ENCODE measurements around the gene ADRA2B.

ADRA2B gene

DNA sequence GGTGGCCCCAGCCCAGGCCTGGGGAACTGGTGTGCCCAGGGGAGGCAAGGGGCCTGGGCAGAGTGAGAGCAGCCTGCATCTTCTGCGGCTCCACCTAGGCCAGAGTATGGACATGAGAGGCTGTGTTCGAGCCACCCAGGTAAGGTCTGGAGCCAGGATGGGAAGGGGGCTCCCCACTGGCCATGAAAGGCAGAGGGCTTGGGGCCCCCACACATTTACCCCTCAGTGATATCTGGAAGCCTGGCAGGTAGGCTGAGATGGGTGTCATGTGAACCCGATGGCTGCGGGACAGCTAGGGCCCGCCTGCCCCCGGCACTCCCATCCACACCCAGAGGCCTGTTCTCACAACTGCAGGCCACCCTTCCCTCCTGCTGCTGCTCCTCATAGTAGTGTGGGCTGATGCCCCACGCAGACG is 13.2 kb downstream of the ADRA2B start:
- DNase-seq: no peak

DNA sequence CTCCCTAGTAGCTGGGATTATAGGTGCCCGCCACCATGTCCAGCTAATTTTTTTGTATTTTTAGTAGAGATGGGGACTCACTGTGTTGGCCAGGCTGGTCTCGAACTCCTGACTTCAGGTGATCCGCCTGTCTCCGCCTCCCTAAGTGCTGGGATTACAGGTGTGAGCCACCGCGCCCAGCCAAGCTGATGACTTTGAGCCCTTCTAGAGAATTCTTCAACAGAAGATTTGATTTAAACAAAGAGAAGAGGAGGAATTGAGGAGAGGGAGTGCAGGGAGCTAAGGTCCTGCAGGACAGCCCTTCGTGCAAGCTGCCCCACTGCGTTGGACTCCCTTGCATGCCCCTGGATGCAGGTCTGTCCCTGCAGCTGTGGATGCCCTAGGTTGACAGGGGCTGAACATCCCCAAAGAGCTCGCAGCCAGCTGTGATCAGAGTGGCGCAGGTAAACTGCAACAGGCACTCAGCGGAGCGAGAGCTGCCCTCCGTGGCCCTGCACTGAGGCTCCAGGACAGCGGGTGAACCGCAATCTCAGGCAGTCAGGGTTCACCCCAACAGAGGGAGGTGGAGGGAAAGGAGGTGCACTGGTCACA is 13.7 kb downstream of the ADRA2B start:
- DNase-seq: no peak

DNA sequence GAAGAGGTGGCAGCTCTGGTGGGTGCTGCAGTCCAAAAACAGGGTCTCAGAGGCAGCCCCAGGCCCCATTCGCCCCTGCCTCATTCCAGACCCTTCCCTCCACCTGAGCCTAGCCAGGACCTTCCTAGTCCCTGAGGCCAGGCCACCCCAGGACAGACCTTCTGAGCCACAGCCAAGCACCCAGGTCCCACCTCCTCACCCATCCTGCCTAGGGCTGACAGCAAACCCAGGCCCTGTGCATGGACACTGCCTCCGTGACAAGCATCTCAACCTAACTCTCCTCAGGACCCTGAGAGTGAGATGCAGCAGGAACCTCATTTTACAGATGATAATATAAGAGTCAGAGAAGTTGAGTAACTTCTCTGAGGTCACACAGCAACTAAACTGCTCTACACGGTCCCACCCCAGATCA is 15.5 kb downstream of the ADRA2B start:
- no peak for DNase-seq

DNA sequence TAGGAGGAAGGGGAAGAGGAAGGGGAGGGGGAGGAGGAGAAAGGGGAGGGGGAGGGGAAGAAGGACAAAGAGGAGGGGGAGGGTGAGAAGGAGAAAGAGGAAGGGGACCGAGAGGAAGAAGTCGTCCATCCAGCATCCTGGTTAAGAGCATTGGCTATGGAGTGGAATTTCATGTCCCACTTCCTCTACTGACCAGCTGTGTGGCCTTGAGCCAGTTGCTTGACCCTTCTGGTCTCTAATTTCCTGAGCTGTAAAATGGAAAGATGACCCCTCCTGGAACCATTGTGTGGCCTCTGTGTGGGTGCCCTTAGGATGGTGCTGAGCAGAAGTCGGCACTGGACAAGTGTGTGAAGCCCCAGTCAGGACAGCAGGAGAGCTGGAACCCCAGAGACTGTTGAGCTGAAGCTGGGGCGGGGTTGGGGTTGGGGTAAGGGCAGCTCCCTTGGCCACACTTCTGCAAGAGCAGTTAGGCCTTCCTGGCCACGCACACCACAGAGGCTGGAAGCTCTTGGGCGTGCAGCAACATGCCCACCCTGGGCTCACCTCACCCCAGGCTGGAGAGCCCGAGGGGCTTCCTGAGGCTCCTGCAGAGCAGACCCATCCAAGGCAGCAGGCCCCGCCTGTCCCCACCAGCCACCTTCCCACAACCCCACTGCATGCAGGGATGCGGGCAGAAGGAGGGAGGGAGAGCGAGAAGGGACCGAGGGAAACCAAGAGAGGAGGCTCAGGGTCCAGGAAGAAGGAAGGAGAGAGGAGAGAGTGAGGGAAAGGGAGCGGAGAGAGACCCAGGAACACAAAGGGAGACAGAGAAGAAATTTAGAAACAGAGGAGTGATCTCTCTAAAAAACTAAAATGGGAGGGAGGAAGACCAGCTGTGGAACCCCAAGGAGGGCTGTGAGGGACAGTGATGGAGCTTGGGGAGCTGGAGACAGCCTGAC is 16.2 kb downstream of the ADRA2B start:
- DNase-seq: no peak

DNA sequence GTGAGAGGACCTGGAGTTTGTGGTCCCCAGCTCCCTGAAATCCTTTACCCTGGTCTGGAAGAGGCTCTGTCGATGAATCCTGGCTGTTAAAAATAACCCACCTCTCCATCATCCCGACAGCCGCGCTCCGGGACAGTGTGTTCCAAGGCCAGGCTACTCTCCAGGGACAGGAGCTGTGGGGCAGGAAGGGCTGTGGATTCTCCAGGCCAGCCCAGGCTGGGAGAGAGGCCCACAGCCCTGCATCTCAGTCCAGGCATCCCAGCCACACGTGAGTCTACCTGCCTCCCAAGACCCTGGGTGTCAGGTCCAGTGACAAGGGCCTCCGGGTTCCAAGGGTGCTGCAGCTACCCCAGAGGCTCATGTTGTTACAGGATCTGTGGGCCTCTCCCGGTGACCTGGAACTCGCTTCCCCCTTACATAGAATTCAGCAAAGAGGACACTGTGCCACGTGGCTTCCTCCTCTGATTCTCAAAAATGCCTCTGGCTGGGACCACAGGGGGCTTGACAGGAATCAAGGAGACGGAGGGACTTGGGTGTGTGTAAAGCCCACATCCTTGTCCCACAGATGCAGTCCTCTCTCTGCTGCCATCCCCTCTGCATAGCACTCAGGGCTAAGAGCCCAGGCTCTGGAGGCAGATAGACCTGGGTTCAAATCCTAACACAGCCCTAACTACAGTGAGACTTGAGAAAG is 17.3 kb downstream of the ADRA2B start:
- DNase-seq: no peak

DNA sequence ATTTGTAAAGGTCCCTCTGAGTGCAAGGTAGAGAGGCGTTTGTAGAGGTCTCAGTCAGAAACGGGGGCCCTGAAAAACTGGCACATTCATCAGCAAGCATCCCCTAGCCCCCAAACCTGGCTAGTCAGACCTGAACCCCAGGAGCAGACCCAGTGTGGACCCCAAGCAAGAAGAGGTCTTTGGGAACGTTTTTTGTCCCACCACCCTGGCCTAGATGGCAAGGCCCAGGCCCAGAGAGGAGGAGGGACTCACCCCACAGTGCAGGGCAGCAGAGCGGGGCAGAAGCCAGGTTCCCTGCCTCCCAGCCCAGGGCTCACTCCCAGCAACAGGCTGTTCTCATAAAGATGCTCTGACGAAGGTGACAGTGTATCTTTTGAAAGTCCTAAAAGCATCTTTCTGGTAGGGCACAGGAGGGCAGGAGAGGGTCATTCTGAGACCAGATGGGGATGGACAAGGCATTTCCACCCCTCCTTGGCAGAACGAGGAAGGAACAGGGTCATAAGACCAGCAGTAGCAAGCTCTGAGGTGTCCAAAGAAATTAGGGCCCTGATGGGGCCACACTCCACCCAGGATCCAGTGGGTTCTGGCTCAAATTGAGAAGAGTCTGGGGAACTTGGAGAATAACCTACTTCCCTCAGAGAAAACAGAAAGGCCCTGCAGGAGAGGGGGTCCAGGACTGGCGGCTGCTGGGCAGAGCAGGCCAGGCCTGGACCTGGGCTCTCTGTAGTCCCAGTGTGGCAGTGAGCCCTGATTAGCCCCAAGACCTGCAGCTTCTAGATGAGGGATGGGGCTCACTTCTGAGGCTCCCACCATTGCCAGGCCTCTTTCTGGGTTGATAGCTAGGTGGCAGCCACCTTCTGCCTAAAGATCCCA is 18.2 kb downstream of the ADRA2B start:
- DNase-seq: no peak

DNA sequence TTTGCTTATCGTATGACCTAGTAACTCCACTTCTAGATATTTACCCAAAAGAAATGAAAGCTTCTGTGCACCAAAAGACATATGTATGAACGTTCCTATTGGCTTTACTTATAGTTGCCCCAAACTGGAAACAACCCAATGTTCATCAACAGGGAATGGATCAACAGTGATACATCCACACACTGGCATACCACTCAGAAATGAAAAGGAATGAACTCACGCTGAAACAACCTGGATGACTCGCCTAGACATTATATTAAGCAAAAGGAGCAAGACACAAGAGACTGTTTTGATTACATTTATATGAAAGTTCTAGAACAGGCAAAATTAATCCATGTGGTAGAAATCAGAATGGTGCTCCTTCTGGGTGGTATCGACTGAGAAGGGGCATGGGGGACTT is 18.9 kb downstream of the ADRA2B start:
- no peak for DNase-seq

DNA sequence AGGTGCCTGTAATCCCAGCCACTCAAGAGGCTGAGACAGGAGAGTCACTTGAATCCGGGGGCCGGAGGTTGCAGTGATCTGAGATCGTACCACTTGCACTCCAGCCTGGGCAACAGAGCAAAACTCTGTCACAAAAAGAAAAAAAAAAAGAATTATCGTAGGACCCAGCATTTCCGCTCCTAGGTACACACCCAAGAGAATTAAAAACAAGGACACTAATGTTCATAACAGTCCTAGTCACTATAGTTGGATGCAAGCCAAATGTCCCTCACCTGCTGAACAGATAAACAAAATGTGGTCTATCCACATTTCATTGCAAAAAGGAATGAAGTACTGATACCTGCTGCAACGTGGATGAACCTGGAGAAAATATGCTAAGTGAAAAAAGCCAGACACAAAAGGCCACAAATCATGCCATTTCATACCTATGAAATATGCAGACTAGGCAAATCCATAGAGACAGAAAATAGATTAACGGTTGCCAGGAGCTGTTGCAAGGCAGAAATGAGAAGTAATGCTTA is 21.2 kb downstream of the ADRA2B start:
- DNase-seq: no peak

DNA sequence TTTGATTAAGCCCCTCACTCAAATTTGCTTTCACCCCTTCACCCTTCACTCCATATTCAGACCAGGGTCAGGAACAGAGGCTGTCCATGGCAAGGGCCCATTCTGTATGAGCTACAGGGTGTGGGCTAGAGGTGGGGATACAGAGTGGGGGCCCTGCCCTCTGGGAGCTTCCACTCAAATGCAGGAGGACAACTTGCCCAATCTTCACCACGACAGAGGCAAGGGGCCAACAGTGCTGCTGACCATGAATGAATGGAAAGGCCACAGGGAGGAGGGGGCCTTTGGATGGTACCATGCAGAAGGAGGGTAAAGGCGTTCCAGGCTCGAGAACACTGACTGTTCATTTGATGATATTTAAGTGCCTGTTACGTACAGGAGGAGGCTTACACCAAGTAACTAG is 22.8 kb downstream of the ADRA2B start:
- DNase-seq: no peak

DNA sequence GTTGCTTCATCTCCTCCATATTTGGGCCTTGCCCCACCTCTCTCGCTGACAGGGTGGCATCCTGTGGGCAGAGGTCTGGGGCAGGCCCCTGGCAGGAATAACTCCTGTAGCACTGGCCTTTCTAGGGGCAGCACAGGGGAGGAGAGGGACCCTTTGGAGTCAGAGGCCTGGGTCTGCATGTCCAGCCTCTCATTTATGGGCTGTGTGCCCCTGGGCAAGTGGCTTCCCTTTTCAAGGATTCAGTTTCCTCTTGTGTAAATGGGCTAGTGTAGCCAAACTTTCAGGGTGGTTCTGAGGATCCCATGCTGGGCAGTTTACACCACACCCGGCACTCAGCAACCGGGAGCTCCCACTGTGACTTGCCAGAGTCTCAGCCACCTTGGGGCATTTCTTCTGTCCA is 23.4 kb downstream of the ADRA2B start:
- DNase-seq: no peak

DNA sequence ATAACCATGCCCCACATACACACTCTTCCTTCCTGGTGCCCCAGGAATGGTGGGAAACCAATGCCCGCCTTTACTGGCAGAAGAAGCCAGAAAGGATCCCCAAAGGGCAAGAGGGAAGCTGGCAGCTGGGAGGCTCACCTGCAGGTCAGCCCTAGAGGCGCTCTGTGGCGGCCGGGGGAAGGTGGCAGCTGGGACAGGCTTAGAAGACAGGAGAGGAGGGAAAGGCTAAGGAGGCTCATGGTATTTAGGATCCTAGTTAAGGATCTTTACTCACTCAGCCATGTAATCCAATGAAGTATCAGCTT is 23.8 kb downstream of the ADRA2B start:
- DNase-seq: no peak

DNA sequence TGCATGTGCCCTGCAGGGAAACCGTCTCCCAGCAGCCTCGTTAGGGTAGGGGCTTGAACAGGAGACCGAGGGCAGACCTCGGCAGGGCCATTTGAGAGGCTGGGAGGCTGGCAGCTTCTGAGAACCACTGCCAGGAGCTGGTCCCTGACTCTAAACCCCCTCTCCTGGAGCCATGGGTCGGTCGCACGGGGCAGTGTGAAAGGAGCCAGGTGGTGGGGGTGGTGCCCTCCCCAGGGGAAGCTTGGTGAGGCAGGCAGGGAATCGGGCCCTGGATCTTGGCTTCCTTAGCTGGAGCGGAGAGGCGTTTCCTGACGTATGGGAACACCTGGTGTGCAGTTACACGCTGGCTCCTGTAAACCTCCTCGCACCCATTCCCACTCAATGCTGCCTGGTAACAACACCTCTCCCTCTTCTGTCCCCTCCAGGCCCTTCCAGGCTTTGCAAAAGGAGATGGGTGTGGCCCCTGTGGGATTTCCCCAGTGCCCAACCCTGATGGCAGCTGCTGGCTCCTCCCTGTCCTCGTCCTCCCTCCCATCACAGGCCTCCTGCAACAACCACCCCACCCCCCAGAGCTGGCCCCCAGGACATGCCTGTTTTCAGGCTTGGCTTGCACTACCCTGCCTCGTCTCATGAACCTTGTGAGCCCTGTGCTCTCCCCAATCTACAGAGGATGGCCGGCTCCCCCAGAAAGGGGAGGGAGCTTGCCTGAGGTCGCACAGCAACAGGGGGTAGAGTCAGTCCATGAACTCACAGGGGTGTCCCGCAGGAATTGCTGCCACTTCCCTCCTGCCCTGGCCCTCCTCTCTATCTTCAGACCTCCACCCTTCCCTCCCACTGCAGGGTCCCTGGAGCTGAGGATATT is 24.4 kb downstream of the ADRA2B start:
- DNase-seq: no peak

DNA sequence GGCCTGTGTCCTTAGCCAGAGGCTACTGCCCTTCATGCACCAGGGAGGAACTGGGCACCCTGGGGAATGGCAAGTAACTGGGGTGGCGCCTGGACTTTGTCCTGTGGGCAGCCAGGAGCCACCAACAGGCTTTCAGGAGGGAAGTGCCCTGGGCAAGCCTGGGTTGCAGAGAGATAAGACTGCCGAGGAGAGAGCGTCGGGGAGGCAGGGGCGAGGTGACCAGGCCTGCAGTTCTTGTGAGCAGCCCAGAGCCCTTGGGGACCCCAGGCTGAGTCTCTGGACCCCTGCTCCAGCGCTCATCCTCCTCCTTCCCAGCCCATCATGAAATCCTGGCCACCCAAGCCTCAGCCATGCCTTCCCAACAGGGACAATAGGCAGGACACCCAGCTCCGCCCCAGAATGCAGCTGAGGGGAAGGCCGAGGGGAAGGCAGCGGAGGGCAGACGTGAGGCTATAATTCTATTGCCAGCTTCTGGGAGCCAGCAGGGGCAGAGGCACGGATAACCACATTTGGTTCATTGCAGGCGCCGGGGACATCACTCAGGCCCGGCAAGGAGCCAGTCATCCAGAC is 25.1 kb downstream of the ADRA2B start:
- no peak for DNase-seq

DNA sequence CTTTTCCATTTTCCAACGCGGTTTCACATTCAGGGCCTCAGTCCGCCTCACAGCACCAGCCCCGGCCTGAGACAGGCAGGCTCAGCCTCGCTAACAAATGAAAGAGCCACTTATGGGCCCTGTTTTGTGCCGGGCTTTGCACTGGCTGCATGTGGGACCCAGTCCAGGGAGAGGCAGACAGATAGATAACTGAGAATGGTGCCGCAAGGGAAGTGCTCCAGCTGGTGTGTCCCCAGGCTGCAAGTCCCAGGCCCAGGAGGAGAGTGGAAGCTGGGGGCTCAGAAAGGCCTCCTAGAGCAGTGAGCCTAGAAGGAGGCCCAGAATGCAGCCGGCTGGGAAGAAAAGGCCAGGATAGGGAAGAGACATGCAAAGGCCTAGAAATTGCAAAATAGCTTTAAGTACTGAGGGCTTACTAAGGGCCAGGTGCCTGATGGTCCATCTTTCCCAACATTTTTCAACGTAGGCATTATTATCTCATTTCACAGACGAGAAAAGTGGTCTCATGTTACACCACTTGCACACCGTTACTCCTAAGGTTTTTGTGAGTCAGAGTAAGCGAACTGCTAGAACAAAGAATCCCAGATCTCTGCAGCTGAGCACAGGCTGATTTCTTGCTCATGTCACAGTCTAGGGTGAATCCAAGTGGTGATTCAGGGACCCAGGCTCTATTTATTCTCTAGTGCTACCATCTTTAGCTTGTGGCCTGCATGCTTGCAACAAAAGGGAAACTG is 26.0 kb downstream of the ADRA2B start:
- DNase-seq: no peak

DNA sequence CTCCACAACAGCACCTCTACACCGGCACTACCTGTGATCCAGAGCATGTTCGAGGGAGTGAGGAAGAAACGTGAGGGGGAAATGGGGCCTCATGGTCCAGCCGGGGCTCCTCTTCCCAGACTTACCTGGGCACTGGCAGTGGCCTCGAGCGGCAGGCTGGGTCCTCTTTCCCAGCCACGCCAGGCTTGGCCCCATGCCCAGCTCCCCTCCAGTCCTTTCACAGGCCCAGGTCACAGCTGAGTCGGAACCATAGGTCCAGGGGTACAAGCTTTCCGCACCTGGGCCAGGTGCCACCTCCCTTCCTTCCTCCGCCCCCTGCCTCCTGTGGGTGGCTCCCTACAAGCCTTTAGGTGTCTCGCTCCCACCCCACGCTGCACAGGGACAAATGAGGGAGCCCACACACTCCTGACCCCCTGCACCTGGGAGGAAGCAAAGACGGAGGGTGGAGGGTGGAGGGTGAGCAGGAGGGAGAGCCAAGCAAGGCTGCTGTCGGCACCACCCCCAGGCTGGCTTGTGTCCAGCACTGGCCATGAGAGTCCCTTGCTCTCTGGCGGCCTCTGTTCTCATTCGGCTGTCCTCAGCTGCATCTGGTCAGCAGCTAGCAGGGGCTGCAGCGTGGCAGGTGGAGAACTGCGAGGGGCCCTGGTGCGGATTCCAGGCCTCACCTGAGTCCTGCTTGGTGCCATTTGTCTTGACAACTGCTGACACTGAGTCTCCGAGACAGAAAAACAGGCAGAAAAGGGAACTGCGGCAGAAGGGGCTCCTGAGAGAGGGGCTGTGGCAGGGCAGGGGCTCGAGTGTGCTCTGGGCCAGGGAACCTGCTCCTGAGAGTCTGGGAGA is 26.8 kb downstream of the ADRA2B start:
- DNase-seq: no peak

DNA sequence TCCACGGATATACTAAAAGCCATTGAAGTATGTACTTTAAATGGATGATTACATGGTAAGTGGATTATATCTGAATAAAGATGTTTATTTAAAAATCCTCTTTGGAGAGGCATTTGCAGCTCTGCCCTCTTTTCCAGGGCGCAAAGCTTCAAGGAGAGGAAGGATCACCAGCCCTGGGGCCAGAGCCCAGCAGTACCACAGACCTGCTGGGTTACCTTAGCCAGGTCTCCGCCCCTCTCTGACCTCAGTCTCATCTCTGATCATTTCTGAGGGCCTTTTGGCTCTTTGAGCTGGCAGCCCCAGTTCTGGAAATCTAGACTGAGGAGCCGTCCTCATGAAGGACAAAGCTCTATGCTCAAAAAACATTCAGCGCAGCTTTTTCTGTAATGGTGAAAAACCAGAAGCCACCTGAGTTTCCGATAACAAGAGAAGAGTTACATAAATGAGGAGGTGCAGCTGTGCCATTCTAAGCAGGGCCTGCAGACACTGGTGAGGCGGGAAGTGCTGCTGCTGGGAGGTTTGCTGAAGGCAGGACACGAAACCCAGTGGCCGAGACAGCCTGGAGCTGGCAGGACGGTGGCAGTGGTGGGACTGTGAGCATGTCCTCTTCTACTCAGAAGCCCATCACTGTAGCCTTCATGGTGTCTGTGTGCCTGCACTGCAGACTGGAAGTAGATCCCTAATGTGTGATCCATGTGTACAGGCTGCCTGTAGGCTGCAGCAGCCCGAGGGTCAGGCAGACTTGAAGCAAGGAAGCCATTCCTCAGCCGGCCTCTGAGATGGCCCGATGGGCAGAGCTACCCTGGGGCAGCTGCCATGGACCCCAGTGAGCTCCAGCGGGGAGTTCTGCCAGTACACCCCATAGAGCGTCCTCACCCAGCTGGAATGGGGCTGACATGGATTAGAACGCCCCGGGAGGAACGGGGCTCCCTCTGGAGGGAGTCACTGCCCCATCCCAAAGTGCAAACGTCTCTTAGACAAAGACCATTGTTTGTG is 27.7 kb downstream of the ADRA2B start:
- no peak for DNase-seq

DNA sequence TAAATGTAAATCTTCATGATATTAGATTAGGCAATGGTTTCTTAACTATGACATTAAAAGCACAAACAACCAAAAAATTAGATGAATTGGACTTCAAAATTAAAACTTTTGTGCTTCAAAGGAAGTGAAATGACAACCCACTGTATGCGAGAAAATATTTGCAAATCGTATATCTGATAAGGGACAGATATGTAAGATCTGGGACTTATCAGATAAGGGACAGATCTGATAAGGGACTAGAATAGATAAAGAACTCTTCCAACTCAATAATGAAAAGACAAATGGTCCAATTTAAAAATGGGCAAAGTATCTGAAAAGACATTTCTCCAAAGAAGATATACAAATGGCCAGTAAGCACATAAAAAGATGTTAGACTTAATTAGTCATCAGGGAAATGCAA is 29.2 kb downstream of the ADRA2B start:
- DNase-seq: no peak

DNA sequence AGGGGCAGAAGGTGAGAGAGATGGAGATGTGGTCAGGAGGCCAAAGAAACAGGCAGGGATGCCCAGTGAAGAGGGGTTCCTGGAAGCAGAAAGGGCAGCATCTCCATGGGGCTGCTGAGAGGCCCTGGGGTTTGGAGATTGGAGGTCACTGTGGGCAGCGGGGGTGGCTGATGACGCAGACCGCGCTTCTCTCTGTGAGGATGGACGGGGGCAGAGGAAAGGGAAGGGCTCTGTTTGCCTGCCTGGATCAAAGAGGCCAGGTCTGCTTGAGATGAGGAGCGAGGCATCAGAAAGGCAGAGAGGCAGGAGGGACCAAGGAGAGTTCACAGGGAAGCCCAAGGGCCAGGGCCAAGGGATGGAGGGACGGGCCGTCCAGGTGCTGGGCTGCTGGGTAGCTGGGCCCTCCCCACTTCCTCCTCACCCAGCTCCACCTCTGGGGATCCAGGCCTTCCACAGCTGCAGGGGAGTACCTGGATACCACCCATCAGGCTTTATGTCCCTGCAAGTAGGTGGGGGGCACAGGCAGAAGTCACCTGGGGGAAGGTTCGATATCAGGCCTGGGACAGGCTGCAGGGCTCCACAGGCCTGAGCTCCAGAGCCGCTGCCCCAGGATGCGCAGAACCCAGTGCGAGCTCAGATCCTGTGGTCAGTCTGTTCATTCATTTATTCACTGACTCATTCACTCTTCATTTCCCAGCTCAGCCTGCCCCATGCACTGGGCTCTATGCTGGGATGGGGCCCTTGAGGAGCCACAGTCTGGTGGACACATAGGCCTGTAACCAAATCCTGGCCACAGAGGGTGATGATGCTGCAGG is 30.6 kb downstream of the ADRA2B start:
- DNase-seq: no peak
